Suprapubic skin (tissue), 4 donors: ENCODE results near the gene CCDC169. TPM values are rescaled to one million over a fixed set of nuclear protein-coding genes. Genes with fewer than 3 reads are reported as not detected.

Experiments
- DNase-seq, 2 donors: peaks; one replicate each; pipeline ENCODE4 v3.0.0-alpha.2; 2019; ENCODE audit warnings: low spot score in 2 of 2
- H3K27ac ChIP-seq: fragments of 200-600 bp; sonication (generic); one replicate; pipeline ENCODE4 v1.5.1; 2019
- H3K27me3 ChIP-seq: fragments of 200-600 bp; sonication (generic); one replicate; pipeline ENCODE4 v1.5.1; 2019
- H3K36me3 ChIP-seq: fragments of 200-600 bp; sonication (generic); one replicate; pipeline ENCODE4 v1.5.1; 2019
- H3K4me1 ChIP-seq: fragments of 200-600 bp; sonication (generic); one replicate; pipeline ENCODE4 v1.5.1; 2019
- H3K4me3 ChIP-seq: fragments of 200-600 bp; sonication (generic); one replicate; pipeline ENCODE4 v1.5.1; 2019; ENCODE audit warnings: mild to moderate bottlenecking
- H3K9me3 ChIP-seq: fragments of 200-600 bp; sonication (generic); one replicate; pipeline ENCODE4 v1.5.1; 2019
- CTCF ChIP-seq, 2 donors: fragments of 200-600 bp in 1 of 2; fragments of 450-650 bp in 1 of 2; sonication (generic) in 1 of 2; IDR thresholded peaks; one replicate each; pipeline ENCODE4 v1.5.1; 2016 to 2019; ENCODE audit warnings: antibody characterized with exemption in 2 of 2, mild to moderate bottlenecking in 1 of 2, moderate library complexity in 1 of 2
- EP300 ChIP-seq: sonication (generic); formaldehyde crosslinking; IDR thresholded peaks from one replicate; pipeline ENCODE4 v1.6.1; 2017; ENCODE audit warnings: antibody characterized with exemption
- POLR2A ChIP-seq, 2 donors: fragments of 450-650 bp; IDR thresholded peaks; one replicate each; pipeline ENCODE4 v1.6.1; 2017; ENCODE audit warnings: antibody characterized with exemption in 2 of 2, mild to moderate bottlenecking in 2 of 2, moderate library complexity in 2 of 2
- POLR2AphosphoS5 ChIP-seq, 3 donors: sonication (generic); formaldehyde crosslinking; IDR thresholded peaks; one replicate each; pipeline ENCODE4 v1.6.1; 2017; ENCODE audit warnings: antibody characterized with exemption in 3 of 3
- WGBS: methylation state at CpG from one replicate; pipeline ENCODE4 v1.1.5; 2018; 5-methylcytosine and 5-hydroxymethylcytosine counted together
- total RNA-seq, 4 donors: library from RNA; depleted of rRNA; stranded (reverse); fragments of >200 nt; gene quantifications; one replicate each; pipeline ENCODE4 v1.1.0, GENCODE V29; 2016

CCDC169 gene
- total RNA-seq, 4 donors from 2014 or later: 0.13 to 0.48 (median 0.17) TPM; not detected in 1

GRCh38 chr13:36288794-36289391 lies 8.7 kb downstream of the CCDC169 start:
- no peak overlapping the region for H3K27ac ChIP-seq
- TF ChIP-seq CTCF (IDR thresholded peaks at IDR 0.05) (no peak), EP300 (no peak), POLR2A (IDR thresholded peaks at IDR 0.05) (no peak), POLR2AphosphoS5 (IDR thresholded peaks at IDR 0.05) (no peak)
- no peaks in the 10 kb centered on the region for H3K9me3 ChIP-seq
- no peaks in the 10 kb centered on the region for H3K4me1 ChIP-seq
- no peak overlapping the region for H3K4me3 ChIP-seq
- DNase-seq: no peak
- H3K36me3 ChIP-seq: no peaks in the 10 kb centered on the region
- H3K27me3 ChIP-seq: no peaks in the 10 kb centered on the region

GRCh38 chr13:36286006-36286405 lies 11.6 kb downstream of the CCDC169 start:
- 84% methylated on average over 2 of the region's 2 CpGs for WGBS
- Histone ChIP-seq H3K27me3 (no peaks in the 10 kb centered on the region), H3K36me3 (no peaks in the 10 kb centered on the region), H3K4me3 (no peak overlapping the region), H3K9me3 (no peaks in the 10 kb centered on the region), H3K4me1 (peaks cover 4% of the 10 kb centered on the region), H3K27ac (no peak overlapping the region)
- TF ChIP-seq CTCF (IDR thresholded peaks at IDR 0.05) (no peak), EP300 (no peak), POLR2AphosphoS5 (IDR thresholded peaks at IDR 0.05) (no peak), POLR2A (IDR thresholded peaks at IDR 0.05) (no peak)
- no peak for DNase-seq

- WGBS: 45% methylated on average over 6 of the region's 6 CpGs
- Histone ChIP-seq H3K9me3 (no peaks in the 10 kb centered on the region), H3K27me3 (no peaks in the 10 kb centered on the region), H3K27ac (no peak overlapping the region), H3K36me3 (no peaks in the 10 kb centered on the region), H3K4me1 (peaks cover 4% of the 10 kb centered on the region), H3K4me3 (no peak overlapping the region)
- peak; percentile 43 to 73 for TF ChIP-seq CTCF (IDR thresholded peaks at IDR 0.05)
- no peak for TF ChIP-seq EP300
- no peak for DNase-seq
Observed at GRCh38 chr13:36282821-36283432, 14.7 kb downstream of the CCDC169 start.

GRCh38 chr13:36275190-36276002 lies 22.2 kb downstream of the CCDC169 start:
- no peaks in the 10 kb centered on the region for H3K4me1 ChIP-seq
- 60% methylated on average over 3 of the region's 3 CpGs for WGBS
- no peak overlapping the region for H3K4me3 ChIP-seq
- no peaks in the 10 kb centered on the region for H3K9me3 ChIP-seq
- H3K27me3 ChIP-seq: no peaks in the 10 kb centered on the region
- H3K36me3 ChIP-seq: no peaks in the 10 kb centered on the region
- no peak for DNase-seq
- TF ChIP-seq CTCF (IDR thresholded peaks at IDR 0.05): peak; percentile 39 to 42
- no peak for TF ChIP-seq EP300
- H3K27ac ChIP-seq: no peak overlapping the region

GRCh38 chr13:36273431-36273830 lies 24.2 kb downstream of the CCDC169 start:
- Histone ChIP-seq H3K27me3 (no peaks in the 10 kb centered on the region), H3K27ac (no peak overlapping the region), H3K4me3 (no peak overlapping the region), H3K9me3 (no peaks in the 10 kb centered on the region), H3K36me3 (no peaks in the 10 kb centered on the region), H3K4me1 (no peaks in the 10 kb centered on the region)
- no peak for DNase-seq
- no peak for TF ChIP-seq POLR2A (IDR thresholded peaks at IDR 0.05)
- no peak for TF ChIP-seq EP300
- TF ChIP-seq POLR2AphosphoS5 (IDR thresholded peaks at IDR 0.05): no peak
- TF ChIP-seq CTCF (IDR thresholded peaks at IDR 0.05): no peak
- 84% methylated on average over 2 of the region's 2 CpGs for WGBS
